GM12878 (cell line): Measurements from ENCODE around the gene REXO1. TPM values are rescaled to one million over a fixed set of nuclear protein-coding genes. Genes with fewer than 3 reads are reported as not detected.

Experiments used
- ATAC-seq: fragments of 200-7000 bp; cut with Tn5 transposase; 3 replicates; pipeline ENCODE4 v1.9.1; 2020; ENCODE audit warnings: mild to moderate bottlenecking, moderate library complexity
- BruUV-seq: library from RNA; stranded (reverse); fragments of 400-500 nt; replicated peaks from 2 replicates; lab custom pipeline; 2021; lab: Mats Ljungman, UMichigan
- CTCF ChIA-PET: fragments of 300-600 bp; sonication (Branson Sonifier 250); formaldehyde crosslinking; extraction: SDS; loops from one replicate; lab custom pipeline; 2021; ENCODE audit warnings: inconsistent platforms; lab: Yijun Ruan, JAX
- POLR2A ChIA-PET: fragments of 350-600 bp; formaldehyde crosslinking; extraction: SDS; loops from one replicate; lab custom pipeline; 2021; ENCODE audit warnings: inconsistent platforms; lab: Charles Lee
- RAD21 ChIA-PET: fragments of 300-600 bp; sonication (Branson Sonifier 250); formaldehyde crosslinking; loops from one replicate; lab custom pipeline; 2023; ENCODE audit warnings: antibody characterized with exemption; ENCODE audit not compliant: unreplicated experiment; lab: Charles Lee
- SMC1A ChIA-PET: fragments of 300-600 bp; sonication (Branson Sonifier 250); formaldehyde crosslinking; loops from one replicate; lab custom pipeline; 2023; ENCODE audit not compliant: unreplicated experiment, uncharacterized antibody; lab: Charles Lee
- DNase-seq: peaks from one replicate; pipeline ENCODE4 v3.0.0-alpha.2; 2011; ENCODE audit warnings: low read depth, low spot score
- FAIRE-seq: peaks from 3 replicates; lab custom pipeline; 2011; peaks lifted over from hg19 to GRCh38; lab: Jason Lieb, UNC
- H2AFZ ChIP-seq: 2 replicates; pipeline ENCODE4 v1.6.0; 2011; ENCODE audit warnings: low read depth, low read length, control low read depth; ENCODE audit not compliant: control insufficient read depth
- H3K27ac ChIP-seq: 2 replicates; pipeline ENCODE4 v1.5.1; 2011; ENCODE audit warnings: control low read depth; ENCODE audit not compliant: control insufficient read depth, insufficient read depth
- H3K27me3 ChIP-seq, 2 experiments: replicated peaks in 1 of 2; 2 replicates each; pipeline versions ENCODE4 v1.6.0 to v1.6.1; 2011; ENCODE audit warnings: low read length in 1 of 2; ENCODE audit not compliant: control insufficient read depth in 2 of 2, insufficient read depth in 2 of 2
- H3K36me3 ChIP-seq, 2 experiments: 2 replicates each; pipeline ENCODE4 v1.5.1; 2011; ENCODE audit warnings: low read length in 1 of 2; ENCODE audit not compliant: control insufficient read depth in 2 of 2, insufficient read depth in 2 of 2
- H3K4me1 ChIP-seq: 2 replicates; pipeline ENCODE4 v1.6.1; 2011; ENCODE audit warnings: mild to moderate bottlenecking, low read length, moderate library complexity, mixed read lengths; ENCODE audit not compliant: control insufficient read depth, insufficient read depth
- H3K4me2 ChIP-seq: 2 replicates; pipeline ENCODE4 v1.6.0; 2011; ENCODE audit warnings: control low read depth; ENCODE audit not compliant: control insufficient read depth, insufficient read depth
- H3K4me3 ChIP-seq: fragments of 200-600 bp; sonication (generic); 2 replicates; pipeline ENCODE4 v1.5.1; 2016
- H3K79me2 ChIP-seq: 2 replicates; pipeline ENCODE4 v1.6.0; 2011; ENCODE audit warnings: low read length; ENCODE audit not compliant: control insufficient read depth, insufficient read depth
- H3K9ac ChIP-seq: 2 replicates; pipeline ENCODE4 v1.8.0; 2011; ENCODE audit warnings: low read length, control low read depth, mixed read lengths; ENCODE audit not compliant: control insufficient read depth, insufficient read depth
- H3K9me3 ChIP-seq: replicated peaks from 3 replicates; pipeline ENCODE4 v1.5.1; 2011; ENCODE audit warnings: mild to moderate bottlenecking, low read length; ENCODE audit not compliant: control insufficient read depth, insufficient read depth
- H4K20me1 ChIP-seq: 2 replicates; pipeline ENCODE4 v1.6.0; 2011; ENCODE audit not compliant: control insufficient read depth, insufficient read depth
- IKZF1 ChIP-seq: fragments of 450-650 bp; conservative IDR thresholded peaks from 2 replicates; pipeline ENCODE4 v1.6.1; 2017; ENCODE audit warnings: antibody characterized with exemption, mild to moderate bottlenecking
- NR2C1 ChIP-seq: fragments of 450-650 bp; IDR thresholded peaks from 2 replicates; pipeline ENCODE4 v1.6.1; 2017; ENCODE audit warnings: antibody characterized with exemption, mild to moderate bottlenecking, moderate library complexity
- NR2C2 ChIP-seq: IDR thresholded peaks from 2 replicates; pipeline ENCODE4 v1.6.1; 2011; ENCODE audit warnings: borderline replicate concordance, low read depth; ENCODE audit not compliant: control insufficient read depth, insufficient read length
- POLR2A ChIP-seq: IDR thresholded peaks from 2 replicates; pipeline ENCODE4 v1.6.1; 2011; ENCODE audit warnings: low read depth, mild to moderate bottlenecking, low read length
- POLR2AphosphoS5 ChIP-seq: IDR thresholded peaks from 2 replicates; pipeline ENCODE4 v1.6.1; 2011; ENCODE audit warnings: mild to moderate bottlenecking, low read length, inconsistent platforms
- PRDM15 ChIP-seq: fragments of 450-650 bp; formaldehyde crosslinking; IDR thresholded peaks from 2 replicates; pipeline ENCODE4 v1.4.0; 2020; ENCODE audit warnings: mild to moderate bottlenecking, moderate library complexity
- RFX5 ChIP-seq: IDR thresholded peaks from 2 replicates; pipeline ENCODE4 v1.6.1; 2011; ENCODE audit warnings: low read depth, low read length, improper control_type of control experiment
- WRNIP1 ChIP-seq: IDR thresholded peaks from 2 replicates; pipeline ENCODE4 v1.6.1; 2011; ENCODE audit warnings: low read depth, low read length, improper control_type of control experiment, borderline replicate concordance
- ZNF274 ChIP-seq: IDR thresholded peaks from one replicate; pipeline ENCODE4 v1.8.0; 2011; ENCODE audit not compliant: insufficient read length, insufficient read depth
- ZNF622 ChIP-seq: fragments of 450-650 bp; IDR thresholded peaks from 2 replicates; pipeline ENCODE4 v1.6.1; 2017; ENCODE audit warnings: mild to moderate bottlenecking, inconsistent platforms
- ZZZ3 ChIP-seq: IDR thresholded peaks from 2 replicates; pipeline ENCODE4 v1.6.1; 2011; ENCODE audit warnings: low read depth; ENCODE audit not compliant: control insufficient read depth, insufficient read length
- WGBS: methylation state at CpG from one replicate; pipeline ENCODE4 v1.1.6; 2016; ENCODE audit warnings: low lambda C conversion rate; ENCODE audit not compliant: insufficient replicate concordance, insufficient coverage; ENCODE audit errors: missing lambda C conversion rate; 5-methylcytosine and 5-hydroxymethylcytosine counted together
- in situ Hi-C: fragments of 300-500 bp; cut with MboI; formaldehyde crosslinking; loops from 9 replicates; pipeline ENCODE4 v1.14.3; 2018; ENCODE audit warnings: mixed read lengths
- intact Hi-C: fragments of 100-400 bp; cut with micrococcal nuclease; formaldehyde crosslinking; loops from one replicate; pipeline ENCODE4 v1.14.2; 2022; ENCODE audit not compliant: unreplicated experiment
- polyA plus RNA-seq, 11 experiments: library from polyadenylated mRNA; depleted of rRNA in 4 of 11; unstranded in 6 of 11; stranded (reverse) in 5 of 11; fragments of >200 nt; fragmentation: Nextera tagmentation in 4 of 11; fragmentation: Illumina TruSeq in 1 of 11; extraction: Ambion mirVana in 4 of 11; extraction: Trizol in 1 of 11; gene quantifications; 1 replicate in 1 of 11; 2 replicates in 10 of 11; pipeline versions ENCODE4 v1.2.1 to v1.2.3, GENCODE V29; 2011 to 2016; ENCODE audit warnings: inconsistent platforms in 2 of 11, missing spikeins in 2 of 11, low read depth in 1 of 11
- total RNA-seq, 4 experiments: library from RNA; depleted of rRNA in 3 of 4; stranded (reverse); fragments of >200 nt in 3 of 4; fragmentation: Illumina TruSeq in 1 of 4; extraction: Trizol in 1 of 4; gene quantifications; 2 replicates each; pipeline versions ENCODE4 v1.2.1 to v1.2.3, GENCODE V29; 2013 to 2021

The REXO1 gene
- total and polyA plus RNA-seq, 10 of the 15 experiments (the other 5 are each of a cell fraction or from before 2014, with no cell fraction given), result 0.03 to 45.2 (median 8.4) TPM

DNA sequence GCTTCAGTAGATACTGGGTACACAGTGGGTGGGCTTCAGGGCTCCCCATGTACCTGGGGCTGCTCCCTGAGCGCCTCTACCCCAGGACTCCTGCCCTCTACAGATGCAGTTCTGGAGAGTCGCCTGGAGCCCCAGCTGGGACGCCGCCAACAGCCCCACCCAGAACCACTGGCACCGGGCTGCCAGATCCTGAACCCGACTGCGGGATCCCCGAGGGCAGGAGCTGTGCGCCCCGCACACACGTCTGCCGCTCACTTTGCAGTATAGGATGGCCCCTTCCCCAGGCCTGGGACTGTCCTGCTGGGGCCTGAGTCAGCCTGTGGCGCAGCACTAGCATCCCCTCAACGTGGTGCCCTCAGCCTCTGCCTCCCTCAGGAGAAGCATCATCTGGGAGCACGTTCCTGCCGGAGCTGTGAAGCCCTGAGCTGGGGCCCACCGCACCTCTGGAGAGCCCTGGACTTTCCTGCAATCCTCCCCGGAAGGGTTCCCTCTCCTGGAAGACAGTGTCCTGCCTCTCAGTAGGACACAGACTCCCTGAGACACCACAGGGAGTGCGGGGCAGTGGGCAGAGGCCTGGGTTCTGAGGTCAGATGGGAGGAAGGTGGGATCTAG is 3.7 kb downstream of the REXO1 start:
- ATAC-seq (no peak), DNase-seq (no peak), FAIRE-seq (no peak)
- in situ Hi-C loops, result no loop called here
- Histone ChIP-seq H2AFZ (no peak overlapping the region), H3K9me3 (no peaks in the 10 kb centered on the region), H3K36me3 (peaks cover 0 to 5% of the 10 kb centered on the region in 2 experiments; a peak in 3 of 4 replicates), H3K9ac (no peak overlapping the region), H4K20me1 (peaks cover 3% of the 10 kb centered on the region; the same call in 1 of the 2 replicates), H3K4me3 (no peak overlapping the region), H3K4me2 (no peak overlapping the region), H3K4me1 (peaks cover 19% of the 10 kb centered on the region), H3K27me3 (no peaks in the 10 kb centered on the region), H3K27ac (no peak overlapping the region)
- no TSS peak for BruUV-seq
- ChIA-PET SMC1A (interaction anchor here (1.0 kb wide), 1 partner anchor 186 kb away, joined by 3 read pairs; no protein-coding TSS in a partner anchor), POLR2A (no interaction called here)
- intact Hi-C loops, result no loop called here
- WGBS, result 93% methylated on average over 19 of the region's 19 CpGs
- TF ChIP-seq ZZZ3 (no peak), POLR2AphosphoS5 (peak; percentile 38; the same call in 1 of the 2 replicates)
- TF ChIP-seq, all 136 proteins: peak for 1
- ChIA-PET CTCF (no interaction called here), RAD21 (no interaction called here)
- H3K79me2 ChIP-seq, result peaks cover 66% of the 10 kb centered on the region

DNA sequence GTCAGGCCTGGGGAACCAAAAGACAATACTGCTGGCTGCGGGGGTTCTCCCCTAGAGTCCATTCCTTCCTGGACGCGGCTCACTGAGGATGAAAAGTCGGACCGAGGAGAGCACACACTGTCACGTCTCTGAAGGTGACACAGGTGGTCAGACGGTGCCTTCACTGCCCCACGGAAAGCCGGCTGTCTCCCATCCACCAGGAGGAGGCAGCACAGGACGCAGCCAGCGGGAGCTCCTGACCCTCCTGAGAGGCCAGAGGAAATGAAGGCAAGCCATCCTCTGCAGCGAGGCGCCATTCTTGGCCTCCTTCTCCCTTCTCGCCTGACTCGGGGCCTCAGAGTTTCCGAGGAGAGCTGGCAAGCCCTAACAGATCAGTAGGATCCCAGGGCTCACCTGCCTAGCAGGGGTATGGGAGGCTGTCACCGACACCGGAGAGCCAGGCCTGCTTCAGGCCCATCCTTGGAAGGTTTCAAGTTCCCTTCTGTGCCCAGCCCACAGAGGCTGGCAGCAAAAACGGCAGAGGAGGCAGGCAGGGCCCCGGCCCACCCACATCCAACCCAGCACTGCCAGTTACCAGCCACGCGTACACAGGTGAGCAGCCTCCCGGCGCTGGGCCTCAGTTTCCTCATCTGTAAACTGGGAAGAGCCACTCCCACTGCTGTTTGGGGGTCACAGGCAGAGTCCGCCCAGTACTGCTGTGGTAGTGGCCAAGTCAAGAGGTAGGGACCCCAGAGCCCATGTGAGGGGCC is 4.5 kb downstream of the REXO1 start:
- Histone ChIP-seq H3K4me1 (peaks cover 14% of the 10 kb centered on the region), H3K27me3 (no peaks in the 10 kb centered on the region), H3K4me2 (no peak overlapping the region), H3K9ac (no peak overlapping the region), H4K20me1 (peaks cover 3% of the 10 kb centered on the region; the same call in 1 of the 2 replicates), H3K79me2 (peaks cover 67% of the 10 kb centered on the region), H3K36me3 (peaks cover 0 to 5% of the 10 kb centered on the region in 2 experiments; a peak in 3 of 4 replicates), H3K9me3 (no peaks in the 10 kb centered on the region), H3K27ac (no peak overlapping the region), H3K4me3 (no peak overlapping the region), H2AFZ (no peak overlapping the region)
- WGBS, result 83% methylated on average over 24 of the region's 25 CpGs
- intact Hi-C loops (no loop called here), in situ Hi-C loops (no loop called here)
- ATAC-seq (no peak), DNase-seq (no peak), FAIRE-seq (no peak)
- ChIA-PET POLR2A (no interaction called here), RAD21 (no interaction called here), SMC1A (no interaction called here), CTCF (interaction anchor here (1.2 kb wide), 1 partner anchor 9 kb away, joined by 4 read pairs; no protein-coding TSS in a partner anchor)
- no TSS peak for BruUV-seq
- TF ChIP-seq ZNF274, result no peak
- TF ChIP-seq RFX5, result no peak
- TF ChIP-seq ZNF622, result no peak
- TF ChIP-seq POLR2A, result peak; percentile 44; the same call in 1 of the 2 replicates
- TF ChIP-seq NR2C1, result no peak
- TF ChIP-seq NR2C2, result no peak
- TF ChIP-seq PRDM15, result no peak
- no peak for TF ChIP-seq WRNIP1
- TF ChIP-seq IKZF1, result no peak
